ENCODE results near the gene LIPG. TPM values are rescaled to one million over a fixed set of nuclear protein-coding genes. Genes with fewer than 3 reads are reported as not detected.

The LIPG gene
- total RNA-seq, 1 experiment from 2014 or later, result 44.0 TPM

GRCh38 chr18:49625021-49625691, 63.3 kb downstream of the LIPG start:
- Mint-ChIP-seq H3K4me3 (ENCODE audit: low read depth, unreplicated experiment) (no peak overlapping the region), H3K27ac (ENCODE audit: unreplicated experiment) (no peak overlapping the region), H3K27me3 (ENCODE audit: unreplicated experiment) (peaks cover 28% of the 10 kb centered on the region), H3K4me1 (ENCODE audit: low read depth, unreplicated experiment) (no peaks in the 10 kb centered on the region), H3K36me3 (ENCODE audit: insufficient read depth, unreplicated experiment) (no peaks in the 10 kb centered on the region), H3K9me3 (ENCODE audit: low read depth, unreplicated experiment) (no peaks in the 10 kb centered on the region)
- intact Hi-C loops (cut with micrococcal nuclease; ENCODE audit: unreplicated experiment), result no loop called here
- TF ChIP-seq CTCF (IDR thresholded peaks at IDR 0.05; ENCODE audit: unreplicated experiment), result no peak
- BruUV-seq (replicated peaks), result no TSS peak
- CTCF ChIA-PET, result no interaction called here
- no peak for DNase-seq

GRCh38 chr18:49626842-49627467, 65.1 kb downstream of the LIPG start:
- TF ChIP-seq CTCF (IDR thresholded peaks at IDR 0.05; ENCODE audit: unreplicated experiment), result no peak
- H3K27ac Mint-ChIP-seq (ENCODE audit: unreplicated experiment), result no peak overlapping the region
- BruUV-seq (replicated peaks), result no TSS peak
- no peak overlapping the region for H3K4me3 Mint-ChIP-seq (ENCODE audit: low read depth, unreplicated experiment)
- no peaks in the 10 kb centered on the region for H3K4me1 Mint-ChIP-seq (ENCODE audit: low read depth, unreplicated experiment)
- no peaks in the 10 kb centered on the region for H3K36me3 Mint-ChIP-seq (ENCODE audit: insufficient read depth, unreplicated experiment)
- no peak for DNase-seq
- intact Hi-C loops (cut with micrococcal nuclease; ENCODE audit: unreplicated experiment), result no loop called here
- no peaks in the 10 kb centered on the region for H3K9me3 Mint-ChIP-seq (ENCODE audit: low read depth, unreplicated experiment)
- CTCF ChIA-PET, result no interaction called here
- peaks cover 24% of the 10 kb centered on the region for H3K27me3 Mint-ChIP-seq (ENCODE audit: unreplicated experiment)

GRCh38 chr18:49628119-49628518, 66.3 kb downstream of the LIPG start:
- no peaks in the 10 kb centered on the region for H3K9me3 Mint-ChIP-seq (ENCODE audit: low read depth, unreplicated experiment)
- H3K4me3 Mint-ChIP-seq (ENCODE audit: low read depth, unreplicated experiment), result no peak overlapping the region
- no peak for TF ChIP-seq CTCF (IDR thresholded peaks at IDR 0.05; ENCODE audit: unreplicated experiment)
- no peak for DNase-seq
- intact Hi-C loops (cut with micrococcal nuclease; ENCODE audit: unreplicated experiment), result no loop called here
- CTCF ChIA-PET, result no interaction called here
- no TSS peak for BruUV-seq (replicated peaks)
- no peaks in the 10 kb centered on the region for H3K36me3 Mint-ChIP-seq (ENCODE audit: insufficient read depth, unreplicated experiment)
- no peak overlapping the region for H3K27ac Mint-ChIP-seq (ENCODE audit: unreplicated experiment)
- no peaks in the 10 kb centered on the region for H3K4me1 Mint-ChIP-seq (ENCODE audit: low read depth, unreplicated experiment)
- H3K27me3 Mint-ChIP-seq (ENCODE audit: unreplicated experiment), result peaks cover 21% of the 10 kb centered on the region

DNA sequence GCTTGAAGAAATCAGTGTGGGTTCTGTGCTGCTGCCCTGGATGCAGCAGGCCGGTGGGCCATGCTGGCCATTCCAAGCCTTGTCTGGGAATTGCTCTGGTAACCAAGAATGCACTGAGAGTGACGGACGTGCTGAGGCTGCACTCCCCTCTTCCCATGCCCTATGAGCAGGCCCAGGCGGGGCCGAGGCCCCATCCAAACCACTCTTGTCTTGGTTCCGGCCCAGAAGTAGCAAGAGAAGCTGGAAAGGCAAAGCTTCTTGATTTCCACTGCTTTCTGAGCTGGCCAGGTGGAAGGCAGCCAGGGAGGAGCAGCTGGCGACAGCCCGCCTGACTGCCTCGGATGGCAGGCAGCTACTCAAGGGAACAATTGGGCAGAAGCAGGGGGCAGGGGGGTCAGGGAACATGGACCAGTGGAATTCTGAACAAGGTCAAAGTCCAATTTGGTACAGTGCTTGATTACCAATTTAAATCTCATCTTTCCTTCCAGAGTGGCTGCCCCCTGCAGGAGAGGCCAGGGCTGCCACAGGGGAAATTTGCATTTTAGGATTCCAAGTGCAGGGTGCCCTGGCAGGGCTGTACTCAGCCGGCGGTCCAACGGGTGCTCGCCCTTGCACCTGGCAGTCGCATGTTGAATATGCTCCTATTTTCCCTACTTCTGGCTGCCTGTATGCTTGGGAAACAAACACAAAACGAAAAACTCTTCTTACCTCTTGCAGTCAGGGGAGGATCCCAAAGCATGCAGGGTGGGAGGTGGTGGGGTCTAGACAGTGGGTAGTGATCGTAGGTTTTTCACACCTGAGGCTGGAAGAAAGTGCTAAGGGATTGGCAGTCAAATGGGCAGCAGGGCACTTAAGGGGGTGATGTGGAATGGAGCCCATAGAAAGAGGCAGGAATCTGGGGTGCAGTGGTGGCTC, 67.3 kb downstream of the LIPG start:
- Mint-ChIP-seq H3K4me3 (ENCODE audit: low read depth, unreplicated experiment) (no peak overlapping the region), H3K27me3 (ENCODE audit: unreplicated experiment) (peaks cover 19% of the 10 kb centered on the region), H3K4me1 (ENCODE audit: low read depth, unreplicated experiment) (no peaks in the 10 kb centered on the region), H3K27ac (ENCODE audit: unreplicated experiment) (no peak overlapping the region), H3K9me3 (ENCODE audit: low read depth, unreplicated experiment) (no peaks in the 10 kb centered on the region), H3K36me3 (ENCODE audit: insufficient read depth, unreplicated experiment) (no peaks in the 10 kb centered on the region)
- peak; percentile 23 for TF ChIP-seq CTCF (IDR thresholded peaks at IDR 0.05; ENCODE audit: unreplicated experiment)
- CTCF ChIA-PET, result no interaction called here
- no TSS peak for BruUV-seq (replicated peaks)
- intact Hi-C loops (cut with micrococcal nuclease; ENCODE audit: unreplicated experiment), result no loop called here
- no peak for DNase-seq
